Uterus (tissue), 4 donors: ENCODE measurements around the gene GSG1L. TPM values are rescaled to one million over a fixed set of nuclear protein-coding genes. Genes with fewer than 3 reads are reported as not detected.

Experiments used
- DNase-seq, 2 donors: peaks; one replicate each; pipeline ENCODE4 v3.0.0-alpha.2; 2019 to 2020
- H3K27ac ChIP-seq, 2 donors: fragments of 200-600 bp; sonication (generic); 1 replicate in 1 of 2; 2 replicates in 1 of 2; pipeline ENCODE4 v1.5.1; 2016 to 2018
- H3K27me3 ChIP-seq, 2 donors: fragments of 200-600 bp; sonication (generic); one replicate each; pipeline ENCODE4 v1.5.1; 2018 to 2019; ENCODE audit warnings: control low read depth in 1 of 2
- H3K36me3 ChIP-seq, 2 donors: fragments of 200-600 bp; sonication (generic); one replicate each; pipeline ENCODE4 v1.5.1; 2019; ENCODE audit warnings: control low read depth in 1 of 2
- H3K4me1 ChIP-seq, 2 donors: fragments of 200-600 bp; sonication (generic); one replicate each; pipeline ENCODE4 v1.5.1; 2018 to 2019; ENCODE audit warnings: control low read depth in 1 of 2
- H3K4me3 ChIP-seq, 2 donors: fragments of 200-600 bp; sonication (generic); 1 replicate in 1 of 2; 2 replicates in 1 of 2; pipeline ENCODE4 v1.5.1; 2018 to 2019; ENCODE audit warnings: mild to moderate bottlenecking in 1 of 2
- H3K9me3 ChIP-seq, 2 donors: fragments of 200-600 bp; sonication (generic); one replicate each; pipeline ENCODE4 v1.5.1; 2019; ENCODE audit warnings: control low read depth in 1 of 2
- POLR2A ChIP-seq, 2 donors: fragments of 450-650 bp; IDR thresholded peaks; one replicate each; pipeline ENCODE4 v1.6.1; 2016; ENCODE audit warnings: antibody characterized with exemption in 2 of 2, mild to moderate bottlenecking in 1 of 2, moderate library complexity in 1 of 2
- intact Hi-C: fragments of 100-400 bp; cut with DNase I; formaldehyde crosslinking; loops from one replicate; pipeline ENCODE4 v1.15.1; 2023; ENCODE audit warnings: low total_unique reads
- total RNA-seq, 4 donors: library from RNA; depleted of rRNA in 3 of 4; stranded (reverse); fragments of >200 nt in 3 of 4; gene quantifications; one replicate each; pipeline versions ENCODE4 v1.1.0 to v1.2.4, GENCODE V29; 2014 to 2023
- TF ChIP-seq, protein P1 (sequence below), 4 experiments: fragments of 200-600 bp in 2 of 4; fragments of 450-650 bp in 2 of 4; sonication (generic) in 2 of 4; IDR thresholded peaks; one replicate each; pipeline ENCODE4 v1.5.1; 2016 to 2019; ENCODE audit warnings: antibody characterized with exemption in 4 of 4, mild to moderate bottlenecking in 2 of 4, moderate library complexity in 1 of 4
- donor health status: DM: yes; HTN: yes; CAD: no.

The GSG1L gene
- total RNA-seq, 4 donors from 2014 or later, result 0.24 to 0.35 TPM; not detected in 2

- Histone ChIP-seq H3K27me3 (no peaks in the 10 kb centered on the region), H3K27ac (no peak overlapping the region), H3K9me3 (no peaks in the 10 kb centered on the region), H3K4me1 (no peaks in the 10 kb centered on the region), H3K4me3 (no peak overlapping the region), H3K36me3 (no peaks in the 10 kb centered on the region)
- TF ChIP-seq, protein P1, sequence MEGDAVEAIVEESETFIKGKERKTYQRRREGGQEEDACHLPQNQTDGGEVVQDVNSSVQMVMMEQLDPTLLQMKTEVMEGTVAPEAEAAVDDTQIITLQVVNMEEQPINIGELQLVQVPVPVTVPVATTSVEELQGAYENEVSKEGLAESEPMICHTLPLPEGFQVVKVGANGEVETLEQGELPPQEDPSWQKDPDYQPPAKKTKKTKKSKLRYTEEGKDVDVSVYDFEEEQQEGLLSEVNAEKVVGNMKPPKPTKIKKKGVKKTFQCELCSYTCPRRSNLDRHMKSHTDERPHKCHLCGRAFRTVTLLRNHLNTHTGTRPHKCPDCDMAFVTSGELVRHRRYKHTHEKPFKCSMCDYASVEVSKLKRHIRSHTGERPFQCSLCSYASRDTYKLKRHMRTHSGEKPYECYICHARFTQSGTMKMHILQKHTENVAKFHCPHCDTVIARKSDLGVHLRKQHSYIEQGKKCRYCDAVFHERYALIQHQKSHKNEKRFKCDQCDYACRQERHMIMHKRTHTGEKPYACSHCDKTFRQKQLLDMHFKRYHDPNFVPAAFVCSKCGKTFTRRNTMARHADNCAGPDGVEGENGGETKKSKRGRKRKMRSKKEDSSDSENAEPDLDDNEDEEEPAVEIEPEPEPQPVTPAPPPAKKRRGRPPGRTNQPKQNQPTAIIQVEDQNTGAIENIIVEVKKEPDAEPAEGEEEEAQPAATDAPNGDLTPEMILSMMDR (IDR thresholded peaks at IDR 0.05), result peak; percentile 36 to 41 (median 38)
- no peak for TF ChIP-seq POLR2A (IDR thresholded peaks at IDR 0.05)
- DNase-seq, result peak; percentile 32 to 58
- intact Hi-C loops, result no loop called here
These were observed 283.8 kb downstream of the GSG1L start for GRCh38 chr16:27779641-27780164.

DNA sequence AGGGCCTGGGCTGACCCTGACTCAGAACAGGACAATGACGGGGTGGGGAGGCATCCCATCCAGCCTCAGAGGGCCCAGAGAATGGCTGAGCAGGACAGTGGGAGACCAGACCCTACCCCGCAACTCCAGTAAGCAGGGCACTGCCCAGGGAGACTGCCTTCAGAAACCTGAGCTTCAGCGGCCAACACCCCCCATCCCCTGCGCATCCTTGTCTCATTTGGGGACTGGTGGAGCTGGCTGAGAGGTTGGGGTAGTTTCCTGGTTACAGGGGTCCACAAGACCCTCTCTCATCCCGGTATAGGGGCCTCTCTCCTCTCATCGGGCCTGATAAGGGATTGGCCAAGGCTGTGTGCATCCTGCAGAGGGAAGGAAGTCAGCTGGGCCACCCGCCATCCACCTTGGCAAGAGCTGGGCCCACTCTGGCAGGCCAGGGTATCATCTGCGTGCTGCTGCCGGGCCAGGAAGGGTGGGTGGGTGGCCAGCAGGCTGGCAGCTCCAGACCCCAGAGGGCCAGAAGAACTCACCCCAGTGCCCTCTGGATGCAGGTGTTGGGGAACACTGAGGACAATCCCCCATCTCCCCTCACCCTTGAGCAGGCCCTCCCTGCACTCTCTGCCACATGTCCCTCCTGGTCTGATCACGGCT is 284.5 kb downstream of the GSG1L start:
- no peak for DNase-seq
- no peaks in the 10 kb centered on the region for H3K4me1 ChIP-seq
- no peaks in the 10 kb centered on the region for H3K27me3 ChIP-seq
- H3K27ac ChIP-seq, result no peak overlapping the region
- intact Hi-C loops, result no loop called here
- H3K9me3 ChIP-seq, result no peaks in the 10 kb centered on the region
- no peaks in the 10 kb centered on the region for H3K36me3 ChIP-seq
- TF ChIP-seq POLR2A (IDR thresholded peaks at IDR 0.05), result no peak
- TF ChIP-seq, protein P1 (IDR thresholded peaks at IDR 0.05), result no peak
- no peak overlapping the region for H3K4me3 ChIP-seq

GRCh38 chr16:27778171-27778925 is 285.2 kb downstream of the GSG1L start:
- Histone ChIP-seq H3K4me1 (no peaks in the 10 kb centered on the region), H3K27ac (no peak overlapping the region), H3K4me3 (no peak overlapping the region), H3K9me3 (no peaks in the 10 kb centered on the region), H3K36me3 (no peaks in the 10 kb centered on the region), H3K27me3 (no peaks in the 10 kb centered on the region)
- TF ChIP-seq, protein P1 (IDR thresholded peaks at IDR 0.05), result no peak
- TF ChIP-seq POLR2A (IDR thresholded peaks at IDR 0.05), result no peak
- intact Hi-C loops, result no loop called here
- DNase-seq, result no peak

- Histone ChIP-seq H3K9me3 (no peaks in the 10 kb centered on the region), H3K27ac (no peak overlapping the region), H3K27me3 (no peaks in the 10 kb centered on the region), H3K4me1 (no peaks in the 10 kb centered on the region), H3K36me3 (no peaks in the 10 kb centered on the region), H3K4me3 (no peak overlapping the region)
- intact Hi-C loops, result no loop called here
- TF ChIP-seq, protein P1 (IDR thresholded peaks at IDR 0.05), result no peak
- TF ChIP-seq POLR2A (IDR thresholded peaks at IDR 0.05), result no peak
- no peak for DNase-seq
These were observed 286.0 kb downstream of the GSG1L start for GRCh38 chr16:27777527-27777926.
